HG03108 (cell line): Measurements from ENCODE around the gene ACCSL.

Source experiments
- ATAC-seq: cut with Tn5 transposase; IDR thresholded peaks from one replicate; pipeline ENCODE4 v1.9.1; 2021; ENCODE audit warnings: moderate library complexity; ENCODE audit not compliant: unreplicated experiment

ACCSL gene

GRCh38 chr11:44094260-44094868, 46.6 kb downstream of the ACCSL start:
- no peak for ATAC-seq

DNA sequence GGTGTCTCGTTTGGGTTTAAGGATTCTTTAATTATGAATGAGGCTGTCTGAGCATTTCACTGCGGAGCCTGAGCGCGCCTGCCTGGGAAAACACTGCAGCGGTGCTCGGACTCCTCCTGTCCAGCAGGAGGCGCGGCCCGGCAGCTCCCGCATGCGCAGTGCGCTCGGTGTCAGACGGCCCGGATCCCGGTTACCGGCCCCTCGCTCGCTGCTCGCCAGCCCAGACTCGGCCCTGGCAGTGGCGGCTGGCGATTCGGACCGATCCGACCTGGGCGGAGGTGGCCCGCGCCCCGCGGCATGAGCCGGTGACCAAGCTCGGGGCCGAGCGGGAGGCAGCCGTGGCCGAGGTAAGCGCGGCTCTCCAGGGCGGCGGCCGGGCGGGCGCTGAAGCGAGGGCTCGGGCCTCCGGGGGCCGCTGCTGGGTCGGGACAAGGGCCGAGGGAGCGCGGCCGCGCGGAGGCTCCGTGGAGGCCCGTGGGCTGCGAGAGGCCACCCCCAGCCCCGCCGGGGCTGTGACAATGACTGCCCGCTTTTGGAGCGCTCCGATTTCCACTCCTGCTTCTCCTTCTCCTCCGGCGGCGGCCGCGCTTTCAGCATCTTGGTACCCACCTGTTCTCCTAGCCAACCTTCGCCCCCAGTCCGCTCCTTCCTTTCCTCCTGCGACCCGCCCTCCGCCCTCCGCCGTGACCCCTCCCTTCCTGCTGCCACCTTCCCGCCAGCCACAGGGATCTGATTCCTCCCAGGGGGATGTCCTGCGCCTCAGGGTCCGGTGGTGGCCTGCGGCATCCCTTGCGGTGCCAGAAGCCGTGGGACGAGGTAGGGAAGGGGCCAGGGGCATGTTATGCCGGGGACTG, 48.0 kb downstream of the ACCSL start, which contains the start of gene EXT2:
Gene EXT2, plus strand, starts transcription at position 173 of the 854 bp plus-strand sequence. CDS start 12,035 bp downstream, outside the sequence.
- ATAC-seq, result peak; percentile 94

GRCh38 chr11:44096360-44097185, 48.8 kb downstream of the ACCSL start:
- no peak for ATAC-seq

DNA sequence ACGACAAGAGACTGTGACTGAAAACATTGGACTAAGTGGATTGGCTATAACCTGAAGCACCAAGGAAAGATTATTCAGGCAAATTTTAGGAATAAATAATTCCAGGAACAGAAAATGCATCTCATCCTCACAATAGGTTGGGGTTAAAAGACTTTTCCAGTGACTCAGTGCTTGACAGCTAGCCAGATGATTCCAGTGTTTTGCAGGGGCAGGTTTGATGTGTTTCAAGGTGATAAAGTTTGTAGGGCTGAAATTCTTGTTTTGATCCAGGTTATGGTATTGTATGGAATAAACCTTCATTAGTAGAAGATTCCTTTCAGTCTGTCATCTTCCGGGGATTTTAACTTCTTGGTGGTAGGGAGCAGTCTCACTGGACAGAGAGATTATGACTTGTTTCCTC, 50.0 kb downstream of the ACCSL start:
- ATAC-seq, result no peak

DNA sequence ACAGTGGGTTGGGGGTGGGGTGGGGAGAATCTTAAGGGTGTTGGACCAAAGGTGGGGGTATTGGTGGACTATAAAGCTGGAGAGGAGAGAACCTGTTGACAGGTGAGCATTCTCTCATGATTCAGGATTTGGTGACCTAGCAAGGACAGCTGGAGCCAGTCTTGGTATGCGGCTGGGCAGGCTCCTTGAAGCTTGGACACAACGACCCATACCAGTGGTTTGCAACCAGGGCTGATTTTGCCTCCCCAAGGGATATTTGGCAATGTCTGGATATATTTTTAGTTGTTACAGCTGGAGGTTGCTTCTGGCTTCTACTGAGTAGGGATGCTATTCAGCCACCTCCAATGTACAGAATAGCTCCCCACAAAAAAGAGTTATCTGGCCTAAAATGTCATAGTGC, 53.3 kb downstream of the ACCSL start:
- no peak for ATAC-seq

DNA sequence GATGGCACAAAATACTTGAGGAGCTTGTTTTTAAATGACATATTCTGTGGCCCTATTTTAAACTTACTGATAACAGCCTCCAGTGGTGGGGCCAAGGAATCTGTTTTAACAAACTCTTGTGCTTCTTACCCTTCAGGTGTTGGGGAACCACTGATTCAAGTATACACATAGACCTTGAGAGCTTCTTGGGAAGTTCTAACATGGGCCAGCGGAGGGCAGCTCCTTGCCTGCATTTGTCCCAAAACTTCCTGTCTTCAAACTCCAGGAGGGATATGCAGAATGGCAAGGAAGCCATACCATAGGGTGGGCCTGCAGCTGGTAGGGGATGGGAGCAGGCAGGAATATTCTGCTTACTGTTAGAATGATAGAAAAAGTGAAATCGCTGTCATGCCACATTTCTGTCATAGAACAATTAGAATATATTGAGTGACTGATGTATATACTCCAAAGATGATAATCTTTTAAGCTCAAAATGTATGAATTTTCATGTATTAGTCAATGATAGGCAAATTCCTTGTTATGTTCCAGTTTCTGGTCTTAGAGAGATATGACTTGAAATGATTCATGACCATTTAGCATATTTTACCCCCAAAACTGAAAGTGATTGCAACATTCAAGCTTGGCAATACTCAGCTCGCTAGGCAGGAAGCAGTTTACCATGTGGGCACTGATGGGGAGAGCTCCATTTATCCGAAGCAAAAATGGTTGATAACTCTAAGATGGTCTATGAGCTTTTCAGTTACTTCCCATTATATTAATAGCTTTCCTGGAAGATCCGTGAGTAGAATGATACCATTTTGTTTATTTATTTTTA, 56.9 kb downstream of the ACCSL start:
- no peak for ATAC-seq

DNA sequence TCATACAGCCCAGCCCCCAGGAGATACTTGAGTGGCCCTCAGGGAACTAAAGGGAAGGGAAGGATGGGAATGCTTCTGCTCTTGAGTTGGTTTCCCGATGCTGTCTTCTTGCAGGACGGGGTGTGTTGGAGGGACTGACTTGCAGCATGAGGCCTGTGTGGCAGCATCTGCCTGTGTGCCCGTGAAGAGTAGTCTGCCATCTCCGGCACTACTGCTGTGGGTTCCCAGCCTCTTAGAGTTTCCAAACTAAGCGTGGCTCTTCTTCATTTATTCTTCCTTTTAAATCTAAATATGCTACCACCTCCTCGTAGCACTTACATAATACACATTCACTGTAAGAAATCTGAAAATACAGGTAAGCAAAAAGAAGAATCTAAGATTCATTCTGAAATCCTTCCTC, 60.5 kb downstream of the ACCSL start:
- no peak for ATAC-seq
